ENCODE measurements around the gene KRT6A. TPM values are rescaled to one million over a fixed set of nuclear protein-coding genes. Genes with fewer than 3 reads are reported as not detected.

Gene KRT6A
- total RNA-seq, 4 donors from 2014 or later, result 0.30 TPM; not detected in 3

DNA sequence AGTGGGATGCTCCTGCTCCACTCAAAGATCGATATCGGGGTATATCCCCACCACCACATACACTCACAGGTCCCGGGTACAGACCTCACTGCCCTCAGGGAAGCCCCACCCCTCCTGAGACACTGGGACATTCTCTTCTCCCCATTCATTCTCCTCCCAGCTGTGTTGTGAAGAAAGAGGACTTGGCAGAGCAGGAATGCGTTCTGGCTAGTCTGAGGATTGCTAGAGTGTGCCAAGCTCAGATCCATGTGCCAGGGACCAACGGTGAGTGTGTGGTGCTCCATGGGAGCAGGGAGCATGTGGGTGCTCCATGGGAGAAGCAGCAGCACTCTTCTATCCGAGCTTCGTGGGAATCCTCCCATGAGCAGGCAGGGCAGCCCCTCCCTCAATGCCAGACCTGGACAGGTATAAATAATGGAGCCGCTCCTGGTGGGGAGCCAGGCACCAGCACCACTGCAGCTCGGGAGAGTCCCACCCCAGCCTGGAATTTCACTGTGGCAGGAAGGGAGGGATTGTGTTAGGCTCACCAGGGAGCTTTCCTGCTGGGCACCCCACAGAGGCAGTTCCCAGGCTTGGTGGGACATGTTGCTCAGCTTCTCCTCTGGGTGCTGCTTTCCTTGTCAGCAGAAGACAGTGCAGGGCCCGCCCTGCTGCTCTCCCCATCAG lies 29.4 kb upstream of the KRT6A start:
- WGBS, 2 donors, result 61 to 64% methylated on average over 8 to 10 of the region's 10 CpGs
- H3K4me1 ChIP-seq, result peaks cover 0 to 5% (median 0%) of the 10 kb centered on the region in 4 donors
- H3K36me3 ChIP-seq, result no peaks in the 10 kb centered on the region
- H3K9me3 ChIP-seq, result no peaks in the 10 kb centered on the region
- no peaks in the 10 kb centered on the region for H3K27me3 ChIP-seq
- no peak overlapping the region for H3K27ac ChIP-seq
- DNase-seq (ENCODE audit: low spot score in 2 of 2), result no peak
- no peak overlapping the region for H3K4me3 ChIP-seq
- TF ChIP-seq, protein P1, sequence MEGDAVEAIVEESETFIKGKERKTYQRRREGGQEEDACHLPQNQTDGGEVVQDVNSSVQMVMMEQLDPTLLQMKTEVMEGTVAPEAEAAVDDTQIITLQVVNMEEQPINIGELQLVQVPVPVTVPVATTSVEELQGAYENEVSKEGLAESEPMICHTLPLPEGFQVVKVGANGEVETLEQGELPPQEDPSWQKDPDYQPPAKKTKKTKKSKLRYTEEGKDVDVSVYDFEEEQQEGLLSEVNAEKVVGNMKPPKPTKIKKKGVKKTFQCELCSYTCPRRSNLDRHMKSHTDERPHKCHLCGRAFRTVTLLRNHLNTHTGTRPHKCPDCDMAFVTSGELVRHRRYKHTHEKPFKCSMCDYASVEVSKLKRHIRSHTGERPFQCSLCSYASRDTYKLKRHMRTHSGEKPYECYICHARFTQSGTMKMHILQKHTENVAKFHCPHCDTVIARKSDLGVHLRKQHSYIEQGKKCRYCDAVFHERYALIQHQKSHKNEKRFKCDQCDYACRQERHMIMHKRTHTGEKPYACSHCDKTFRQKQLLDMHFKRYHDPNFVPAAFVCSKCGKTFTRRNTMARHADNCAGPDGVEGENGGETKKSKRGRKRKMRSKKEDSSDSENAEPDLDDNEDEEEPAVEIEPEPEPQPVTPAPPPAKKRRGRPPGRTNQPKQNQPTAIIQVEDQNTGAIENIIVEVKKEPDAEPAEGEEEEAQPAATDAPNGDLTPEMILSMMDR (IDR thresholded peaks at IDR 0.05), result no peak

GRCh38 chr12:52521568-52522266 lies 28.7 kb upstream of the KRT6A start:
- Histone ChIP-seq H3K36me3 (no peaks in the 10 kb centered on the region), H3K4me1 (peaks cover 0 to 5% (median 0%) of the 10 kb centered on the region in 4 donors), H3K4me3 (no peak overlapping the region), H3K9me3 (no peaks in the 10 kb centered on the region), H3K27ac (peak overlapping the region in 2 of 4 donors; percentile 46 to 64), H3K27me3 (no peaks in the 10 kb centered on the region)
- WGBS, 2 donors, result 74 to 76% methylated on average over 10 of the region's 10 CpGs
- TF ChIP-seq POLR2A (IDR thresholded peaks at IDR 0.05), result no peak
- TF ChIP-seq EP300 (IDR thresholded peaks at IDR 0.05), result no peak
- TF ChIP-seq, protein P1 (IDR thresholded peaks at IDR 0.05), result no peak
- DNase-seq (ENCODE audit: low spot score in 2 of 2), result no peak

DNA sequence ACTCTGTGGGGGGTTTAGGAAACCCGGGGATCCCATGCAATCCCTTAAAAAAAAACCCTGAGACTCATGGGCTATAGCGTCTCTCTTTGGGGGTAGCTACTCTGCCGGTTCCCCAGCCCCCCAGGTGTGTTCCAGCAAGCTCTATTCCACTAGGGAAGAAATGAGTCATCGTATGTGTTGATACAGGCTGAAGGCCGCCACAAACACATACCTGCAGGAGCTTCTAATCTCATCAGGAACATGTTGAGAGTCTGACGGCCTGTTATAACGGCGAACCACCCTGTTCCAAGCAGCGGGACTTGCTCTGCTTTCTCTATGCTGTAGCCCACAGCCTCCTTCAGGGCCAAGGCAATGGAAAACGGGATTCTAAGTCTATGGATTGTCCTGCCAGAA lies 28.1 kb upstream of the KRT6A start:
- H3K27me3 ChIP-seq, result no peaks in the 10 kb centered on the region
- H3K36me3 ChIP-seq, result no peaks in the 10 kb centered on the region
- H3K27ac ChIP-seq, result peak overlapping the region in 2 of 4 donors; percentile 46 to 64
- H3K4me3 ChIP-seq, result no peak overlapping the region
- no peak for DNase-seq (ENCODE audit: low spot score in 2 of 2)
- WGBS, 2 donors, result 66 to 83% methylated on average over 10 of the region's 10 CpGs
- H3K4me1 ChIP-seq, result peaks cover 0 to 5% (median 0%) of the 10 kb centered on the region in 4 donors
- TF ChIP-seq EP300 (IDR thresholded peaks at IDR 0.05) (no peak), POLR2A (IDR thresholded peaks at IDR 0.05) (no peak)
- TF ChIP-seq, protein P1 (IDR thresholded peaks at IDR 0.05), result no peak
- no peaks in the 10 kb centered on the region for H3K9me3 ChIP-seq

GRCh38 chr12:52519826-52520662 lies 27.0 kb upstream of the KRT6A start, which contains the start of gene KRT5:
Gene KRT5 (minus strand): TSS chr12:52520394. CDS start chr12:52520296, 98 bp downstream.
- Histone ChIP-seq H3K4me3 (no peak within 1 kb of the TSS), H3K36me3 (no peaks in the 10 kb centered on the region), H3K27ac (no peak within 1 kb of the TSS), H3K27me3 (no peaks in the 10 kb centered on the region), H3K4me1 (peaks cover 0 to 5% (median 0%) of the 10 kb centered on the region in 4 donors), H3K9me3 (no peaks in the 10 kb centered on the region)
- DNase-seq (ENCODE audit: low spot score in 2 of 2), result no peak
- TF ChIP-seq, protein P1 (IDR thresholded peaks at IDR 0.05), result no peak
- TF ChIP-seq POLR2A (IDR thresholded peaks at IDR 0.05), result no peak
- no peak for TF ChIP-seq EP300 (IDR thresholded peaks at IDR 0.05)
- WGBS, 2 donors, result 86 to 89% methylated on average over 21 to 29 of the region's 29 CpGs
